IMR-90 (cell line): ENCODE results near the gene ARHGEF10L. TPM values are rescaled to one million over a fixed set of nuclear protein-coding genes. Genes with fewer than 3 reads are reported as not detected.

Experiments used
- ATAC-seq: fragments of 200-7000 bp; cut with Tn5 transposase; 2 replicates; pipeline ENCODE4 v1.9.1; 2020; ENCODE audit warnings: low read depth, mild to moderate bottlenecking, moderate library complexity
- BruUV-seq: library from RNA; stranded (reverse); fragments of 400-500 nt; replicated peaks from 2 replicates; lab custom pipeline; 2021; lab: Mats Ljungman, UMichigan
- CTCF ChIA-PET: fragments of 300-600 bp; formaldehyde crosslinking; extraction: SDS; loops from one replicate; lab custom pipeline; 2021; ENCODE audit warnings: antibody characterized with exemption; lab: Yijun Ruan, JAX
- POLR2A ChIA-PET: fragments of 300-600 bp; sonication (Branson Sonifier 250); formaldehyde crosslinking; loops from one replicate; lab custom pipeline; 2022; ENCODE audit warnings: antibody characterized with exemption; ENCODE audit not compliant: unreplicated experiment; lab: Charles Lee
- DNase-seq: peaks from one replicate; pipeline ENCODE4 v3.0.0; 2013
- H2AFZ ChIP-seq: replicated peaks from 2 replicates; pipeline ENCODE3; 2013; ENCODE audit warnings: low read length, mild to moderate bottlenecking; ENCODE audit not compliant: poor library complexity
- H2AK5ac ChIP-seq: 2 replicates; pipeline ENCODE4 v1.6.1; 2013; ENCODE audit warnings: low read depth, low read length, inconsistent platforms
- H2AK9ac ChIP-seq: replicated peaks from 2 replicates; pipeline ENCODE3; 2013; ENCODE audit warnings: mild to moderate bottlenecking, low read depth, low read length, moderate library complexity; ENCODE audit not compliant: poor library complexity
- H2BK120ac ChIP-seq: 2 replicates; pipeline ENCODE4 v1.6.1; 2013; ENCODE audit warnings: low read depth, low read length, inconsistent platforms
- H2BK15ac ChIP-seq: 3 replicates; pipeline ENCODE4 v1.6.1; 2013; ENCODE audit warnings: low read depth, low read length, inconsistent platforms
- H2BK20ac ChIP-seq: 2 replicates; pipeline ENCODE4 v1.6.1; 2013; ENCODE audit warnings: low read depth, mild to moderate bottlenecking, inconsistent platforms, low read length, moderate library complexity
- H2BK5ac ChIP-seq: 2 replicates; pipeline ENCODE4 v1.6.1; 2013; ENCODE audit warnings: mild to moderate bottlenecking, low read depth, low read length, inconsistent platforms; ENCODE audit not compliant: poor library complexity, severe bottlenecking
- H3K14ac ChIP-seq: replicated peaks from 2 replicates; pipeline ENCODE4 v1.6.1; 2013; ENCODE audit warnings: low read depth, low read length, inconsistent platforms
- H3K18ac ChIP-seq: 2 replicates; pipeline ENCODE4 v1.6.1; 2013; ENCODE audit warnings: low read depth, low read length, control low read depth
- H3K23ac ChIP-seq: 2 replicates; pipeline ENCODE4 v1.6.1; 2013; ENCODE audit warnings: low read depth, low read length, inconsistent platforms
- H3K27ac ChIP-seq: 2 replicates; pipeline ENCODE4 v1.5.1; 2013; ENCODE audit warnings: mild to moderate bottlenecking, control low read depth, low read length; ENCODE audit not compliant: insufficient read depth
- H3K27me3 ChIP-seq: 2 replicates; pipeline ENCODE4 v1.6.1; 2013; ENCODE audit warnings: low read length; ENCODE audit not compliant: control insufficient read depth, insufficient read depth
- H3K36me3 ChIP-seq: 2 replicates; pipeline ENCODE4 v1.6.1; 2013; ENCODE audit warnings: low read length, mixed read lengths; ENCODE audit not compliant: control insufficient read depth, insufficient read depth
- H3K4ac ChIP-seq: 2 replicates; pipeline ENCODE4 v1.6.1; 2013; ENCODE audit warnings: low read depth, low read length, inconsistent platforms
- H3K4me1 ChIP-seq: 2 replicates; pipeline ENCODE4 v1.6.1; 2013; ENCODE audit warnings: low read length, mixed read lengths; ENCODE audit not compliant: control insufficient read depth, insufficient read depth
- H3K4me2 ChIP-seq: 2 replicates; pipeline ENCODE4 v1.6.1; 2013; ENCODE audit warnings: low read depth, mild to moderate bottlenecking, control low read depth, low read length, moderate library complexity
- H3K4me3 ChIP-seq: 2 replicates; pipeline ENCODE4 v1.5.1; 2013; ENCODE audit warnings: low read depth, mild to moderate bottlenecking, control low read depth, low read length, moderate library complexity; ENCODE audit not compliant: insufficient read depth
- H3K56ac ChIP-seq: 2 replicates; pipeline ENCODE4 v1.6.1; 2013; ENCODE audit warnings: low read length, inconsistent platforms; ENCODE audit not compliant: insufficient read depth; ENCODE audit errors: extremely low read depth
- H3K79me1 ChIP-seq, 2 experiments: 2 replicates each; pipeline ENCODE4 v1.6.1; 2013; ENCODE audit warnings: low read length in 2 of 2, inconsistent platforms in 1 of 2, low read depth in 1 of 2
- H3K9ac ChIP-seq: 2 replicates; pipeline ENCODE4 v1.6.1; 2013; ENCODE audit warnings: low read depth, low read length, control low read depth
- H3K9me1 ChIP-seq: 2 replicates; pipeline ENCODE4 v1.6.1; 2013; ENCODE audit warnings: low read length, inconsistent platforms; ENCODE audit not compliant: insufficient read depth
- H3K9me3 ChIP-seq: 2 replicates; pipeline ENCODE4 v1.6.1; 2013; ENCODE audit warnings: low read length; ENCODE audit not compliant: control insufficient read depth, insufficient read depth
- H4K20me1 ChIP-seq: 2 replicates; pipeline ENCODE4 v1.6.1; 2013; ENCODE audit warnings: low read length, inconsistent platforms; ENCODE audit not compliant: insufficient read depth
- H4K5ac ChIP-seq: 2 replicates; pipeline ENCODE4 v1.6.1; 2013; ENCODE audit warnings: mild to moderate bottlenecking, low read depth, low read length, control low read depth
- H4K8ac ChIP-seq, 2 experiments: 2 replicates each; pipeline ENCODE4 v1.6.1; 2013; ENCODE audit warnings: low read depth in 2 of 2, low read length in 2 of 2, control low read depth in 1 of 2, inconsistent platforms in 1 of 2
- H4K91ac ChIP-seq: 2 replicates; pipeline ENCODE4 v1.6.1; 2013; ENCODE audit warnings: low read depth, low read length, inconsistent platforms; ENCODE audit not compliant: insufficient read depth
- BHLHE40 ChIP-seq: fragments of 150-350 bp; IDR thresholded peaks from 2 replicates; pipeline ENCODE4 v1.6.1; 2016; ENCODE audit warnings: mild to moderate bottlenecking, low read depth, low read length
- CEBPB ChIP-seq: IDR thresholded peaks from 2 replicates; pipeline ENCODE4 v1.6.1; 2012; ENCODE audit warnings: low read depth, low read length, improper control_type of control experiment
- CHD1 ChIP-seq: IDR thresholded peaks from 2 replicates; pipeline ENCODE4 v1.6.1; 2012; ENCODE audit warnings: low read depth, low read length, improper control_type of control experiment
- CTCF ChIP-seq: conservative IDR thresholded peaks from 2 replicates; pipeline ENCODE4 v1.5.1; 2012; ENCODE audit warnings: mild to moderate bottlenecking, low read depth, low read length, improper control_type of control experiment
- ELK1 ChIP-seq: fragments of 150-350 bp; IDR thresholded peaks from 2 replicates; pipeline ENCODE4 v1.6.1; 2016; ENCODE audit warnings: low read depth, mild to moderate bottlenecking, low read length, moderate library complexity, borderline replicate concordance
- FOS ChIP-seq: fragments of 150-350 bp; IDR thresholded peaks from 2 replicates; pipeline ENCODE4 v1.6.1; 2016; ENCODE audit warnings: low read depth, low read length
- MAFK ChIP-seq: IDR thresholded peaks from 2 replicates; pipeline ENCODE4 v1.6.1; 2012; ENCODE audit warnings: low read depth, low read length, improper control_type of control experiment
- MAZ ChIP-seq: IDR thresholded peaks from 2 replicates; pipeline ENCODE4 v1.6.1; 2012; ENCODE audit warnings: low read depth, mild to moderate bottlenecking, low read length, improper control_type of control experiment, moderate library complexity, borderline replicate concordance
- MXI1 ChIP-seq: IDR thresholded peaks from 2 replicates; pipeline ENCODE4 v1.6.1; 2012; ENCODE audit warnings: low read depth, mild to moderate bottlenecking, low read length, moderate library complexity, borderline replicate concordance
- NFE2L2 ChIP-seq: fragments of 150-350 bp; IDR thresholded peaks from 2 replicates; pipeline ENCODE4 v1.6.1; 2016; ENCODE audit warnings: low read depth, mild to moderate bottlenecking, low read length
- POLR2A ChIP-seq: IDR thresholded peaks from 2 replicates; pipeline ENCODE4 v1.6.1; 2012; ENCODE audit warnings: mild to moderate bottlenecking, low read depth, low read length
- RAD21 ChIP-seq: IDR thresholded peaks from 2 replicates; pipeline ENCODE4 v1.6.1; 2012; ENCODE audit warnings: low read length, improper control_type of control experiment
- RCOR1 ChIP-seq: IDR thresholded peaks from 2 replicates; pipeline ENCODE4 v1.6.1; 2012; ENCODE audit warnings: mild to moderate bottlenecking, low read length, improper control_type of control experiment; ENCODE audit not compliant: insufficient replicate concordance
- RFX5 ChIP-seq: IDR thresholded peaks from 2 replicates; pipeline ENCODE4 v1.8.0; 2012; ENCODE audit warnings: low read depth, mild to moderate bottlenecking, low read length, moderate library complexity
- SMC3 ChIP-seq: fragments of 150-350 bp; IDR thresholded peaks from 2 replicates; pipeline ENCODE4 v1.6.1; 2016; ENCODE audit warnings: low read depth, mild to moderate bottlenecking, antibody characterized with exemption, low read length, moderate library complexity
- USF2 ChIP-seq: fragments of 150-350 bp; IDR thresholded peaks from 2 replicates; pipeline ENCODE4 v1.6.1; 2017; ENCODE audit warnings: mild to moderate bottlenecking, antibody characterized with exemption, low read length, low read depth
- WGBS, 2 experiments: methylation state at CpG; one replicate each; pipeline versions ENCODE4 v1.1.5 to v1.1.7; 2013; ENCODE audit warnings: missing lambda C conversion rate in 2 of 2; ENCODE audit not compliant: insufficient read length in 1 of 2; ENCODE audit errors: extremely low coverage in 2 of 2; 5-methylcytosine and 5-hydroxymethylcytosine counted together
- dilution Hi-C: fragments of 300-500 bp; cut with HindIII; formaldehyde crosslinking; loops from one replicate; pipeline ENCODE4 v1.14.3; 2018; ENCODE audit warnings: low sequenced_read_pairs; ENCODE audit not compliant: unreplicated experiment
- in situ Hi-C: fragments of 300-500 bp; cut with MboI; formaldehyde crosslinking; loops from 3 replicates; pipeline ENCODE4 v1.14.3; 2019; ENCODE audit warnings: low sequenced_read_pairs, inconsistent platforms, mixed read lengths
- intact Hi-C: fragments of 100-400 bp; cut with micrococcal nuclease; formaldehyde crosslinking; loops from 2 replicates; pipeline ENCODE4 v1.10.0; 2022
- polyA plus RNA-seq, 3 experiments: library from polyadenylated mRNA; depleted of rRNA; stranded (reverse); fragments of >200 nt; gene quantifications; 2 replicates each; pipeline ENCODE4 v1.2.3, GENCODE V29; 2012; ENCODE audit warnings: low replicate concordance in 1 of 3
- total RNA-seq: library from RNA; depleted of rRNA; stranded (reverse); fragments of >200 nt; gene quantifications from 2 replicates; pipeline ENCODE4 v1.2.3, GENCODE V29; 2012

Gene ARHGEF10L
- total and polyA plus RNA-seq, 2 of the 4 experiments (the other 2 are of a cell fraction): 4.8 to 12.4 TPM

- Histone ChIP-seq H2AK5ac (no peak overlapping the region), H2BK15ac (no peak overlapping the region), H2AFZ (no peak overlapping the region), H4K20me1 (no peaks in the 10 kb centered on the region; the same call in 1 of the 2 replicates), H3K9me1 (no peaks in the 10 kb centered on the region), H3K14ac (no peak overlapping the region), H4K91ac (no peak overlapping the region), H3K27ac (no peak overlapping the region), H2BK20ac (no peak overlapping the region), H3K4ac (no peak overlapping the region), H3K23ac (no peak overlapping the region), H3K4me3 (no peak overlapping the region), H3K27me3 (no peaks in the 10 kb centered on the region), H3K36me3 (peaks cover 6% of the 10 kb centered on the region; the same call in 1 of the 2 replicates), H4K5ac (no peak overlapping the region), H4K8ac (no peak overlapping the region), H3K79me1 (no peaks in the 10 kb centered on the region), H2BK120ac (no peak overlapping the region), H2BK5ac (no peak overlapping the region), H3K4me2 (no peak overlapping the region), H3K9ac (no peak overlapping the region), H3K9me3 (no peaks in the 10 kb centered on the region), H3K4me1 (peaks cover 6% of the 10 kb centered on the region), H2AK9ac (no peak overlapping the region), H3K18ac (no peak overlapping the region), H3K56ac (no peak overlapping the region)
- DNase-seq: no peak
- CTCF ChIA-PET: interaction anchor here (2.3 kb wide), 1 partner anchor 107 kb away, joined by 10 read pairs; no protein-coding TSS in a partner anchor
- in situ Hi-C loops: loop anchor here (5.0 kb wide), 1 partner anchor 107 kb away; no protein-coding TSS in a partner anchor
- TF ChIP-seq NFE2L2 (no peak), USF2 (no peak), BHLHE40 (no peak), MAFK (no peak), FOS (no peak), CEBPB (no peak), POLR2A (no peak), MAZ (no peak), RAD21 (no peak), SMC3 (no peak), MXI1 (no peak), ELK1 (no peak), CTCF (no peak), CHD1 (no peak), RFX5 (no peak), RCOR1 (no peak)
- intact Hi-C loops: loop anchor here (5.0 kb wide), 2 partner anchors 67 to 172 kb away; partner anchors contain the start of gene RCC2
- ATAC-seq: peak; percentile 13; the same call in 1 of the 2 replicates
- no CpG with 5 or more reads among the region's 5 CpGs for WGBS, 2 experiments
- POLR2A ChIA-PET: no interaction called here
- no TSS peak for BruUV-seq
- dilution Hi-C loops: no loop called here
Observed at GRCh38 chr1:17609529-17609928, 70.0 kb downstream of the ARHGEF10L start.
